Left ventricle myocardium inferior (tissue), 1 donor: Measurements from ENCODE around the gene CCDC170. TPM values are rescaled to one million over a fixed set of nuclear protein-coding genes. Genes with fewer than 3 reads are reported as not detected.

Experiments used
- DNase-seq: peaks from one replicate; pipeline ENCODE4 v3.0.0-alpha.2; 2020
- H3K27ac ChIP-seq: fragments of 200-600 bp; replicated peaks from 2 replicates; pipeline ENCODE4 v1.8.0; 2021
- H3K27me3 ChIP-seq: fragments of 200-600 bp; 2 replicates; pipeline ENCODE4 v1.8.0; 2021; ENCODE audit warnings: low read depth
- H3K36me3 ChIP-seq: fragments of 200-600 bp; 2 replicates; pipeline ENCODE4 v1.8.0; 2021
- H3K4me1 ChIP-seq: fragments of 200-600 bp; 2 replicates; pipeline ENCODE4 v1.8.0; 2021
- H3K4me3 ChIP-seq: fragments of 200-600 bp; 2 replicates; pipeline ENCODE4 v1.8.0; 2021; ENCODE audit warnings: mild to moderate bottlenecking, moderate library complexity
- H3K9me3 ChIP-seq: fragments of 200-600 bp; replicated peaks from 2 replicates; pipeline ENCODE4 v1.8.0; 2021
- CTCF ChIP-seq: fragments of 200-600 bp; IDR thresholded peaks from 2 replicates; pipeline ENCODE4 v1.8.0; 2021; ENCODE audit warnings: antibody characterized with exemption, mild to moderate bottlenecking, borderline replicate concordance
- intact Hi-C: fragments of 100-400 bp; cut with micrococcal nuclease; formaldehyde crosslinking; loops from one replicate; pipeline ENCODE4 v1.11.0; 2022
- total RNA-seq: library from RNA; stranded (reverse); fragmentation: NEBNext Ultra II Directional; extraction: Animal tissue kit (Norgen Biotek cat#: 25700); gene quantifications from one replicate; pipeline ENCODE4 v1.2.1, GENCODE V29; 2021
- donor health status: DM: no; HTN: yes; CAD: no; lungs with severe emphysema.

The CCDC170 gene
- total RNA-seq, 1 donor from 2014 or later = 0.36 TPM

- peaks cover 9% of the 10 kb centered on the region for H3K9me3 ChIP-seq
Measured at GRCh38 chr6:151634336-151634720, 140.5 kb downstream of the CCDC170 start.

DNA sequence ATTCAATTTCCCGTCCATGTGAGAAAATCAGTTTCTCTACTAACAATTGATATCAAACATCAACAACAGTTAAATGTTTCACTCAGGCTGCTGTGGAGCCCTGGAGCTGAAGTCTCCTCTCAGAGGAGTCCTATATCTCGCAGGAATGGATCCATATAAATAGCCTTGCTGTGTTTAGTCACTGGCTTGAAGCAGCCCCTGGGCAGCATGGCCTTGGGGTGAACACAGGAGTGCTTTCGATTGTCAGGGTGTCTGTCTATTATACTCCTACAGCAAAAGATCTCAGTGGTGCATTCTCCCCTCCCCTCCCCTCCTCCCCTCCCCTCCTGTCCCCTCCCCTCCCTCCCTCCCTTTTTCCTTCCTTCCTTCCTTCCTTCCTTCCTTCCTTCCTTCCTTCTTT, 141.9 kb downstream of the CCDC170 start:
- DNase-seq = no peak
- Histone ChIP-seq H3K36me3 (no peaks in the 10 kb centered on the region), H3K9me3 (peaks cover 9% of the 10 kb centered on the region), H3K4me1 (no peaks in the 10 kb centered on the region), H3K4me3 (no peak overlapping the region), H3K27me3 (no peaks in the 10 kb centered on the region), H3K27ac (no peak overlapping the region)
- intact Hi-C loops = no loop called here
- TF ChIP-seq CTCF = no peak

More at GRCh38 chr6:151634336-151634720, 140.5 kb downstream of the CCDC170 start:
- H3K27me3 ChIP-seq = no peaks in the 10 kb centered on the region
- no peak overlapping the region for H3K4me3 ChIP-seq
- no peak for DNase-seq
- intact Hi-C loops = no loop called here
- H3K27ac ChIP-seq = no peak overlapping the region
- H3K4me1 ChIP-seq = no peaks in the 10 kb centered on the region
- TF ChIP-seq CTCF = no peak
- H3K36me3 ChIP-seq = no peaks in the 10 kb centered on the region

- Histone ChIP-seq H3K36me3 (no peaks in the 10 kb centered on the region), H3K4me3 (no peak overlapping the region), H3K27me3 (no peaks in the 10 kb centered on the region), H3K9me3 (peaks cover 17% of the 10 kb centered on the region), H3K27ac (no peak overlapping the region), H3K4me1 (no peaks in the 10 kb centered on the region)
- DNase-seq = no peak
- no peak for TF ChIP-seq CTCF
- intact Hi-C loops = no loop called here
Measured at GRCh38 chr6:151637814-151638213, 144.0 kb downstream of the CCDC170 start.

GRCh38 chr6:151639750-151640149, 145.9 kb downstream of the CCDC170 start:
- Histone ChIP-seq H3K4me3 (no peak overlapping the region), H3K36me3 (no peaks in the 10 kb centered on the region), H3K4me1 (no peaks in the 10 kb centered on the region), H3K27ac (no peak overlapping the region), H3K27me3 (no peaks in the 10 kb centered on the region), H3K9me3 (peaks cover 31% of the 10 kb centered on the region)
- TF ChIP-seq CTCF = no peak
- no peak for DNase-seq
- intact Hi-C loops = no loop called here

DNA sequence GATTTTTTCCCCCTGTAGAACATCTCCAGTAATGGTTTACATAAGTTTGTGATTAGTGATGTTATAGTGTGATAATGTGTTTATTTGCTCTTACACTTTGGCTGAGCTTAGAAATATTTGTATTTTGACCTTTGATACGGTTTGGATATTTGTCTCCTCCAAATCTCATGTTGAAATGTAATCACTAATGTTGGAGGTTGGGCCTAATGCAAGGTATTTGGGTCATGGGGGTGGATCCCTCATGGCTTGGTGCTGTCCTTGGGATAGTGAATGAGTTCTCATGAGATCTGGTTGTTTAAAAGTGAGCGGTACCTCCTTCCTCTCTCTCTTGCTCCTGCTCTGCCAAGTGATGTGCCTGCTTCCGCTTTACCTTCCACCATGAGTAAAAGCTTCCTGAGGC, 147.2 kb downstream of the CCDC170 start:
- Histone ChIP-seq H3K27ac (no peak overlapping the region), H3K27me3 (peaks cover 1% of the 10 kb centered on the region), H3K9me3 (peaks cover 31% of the 10 kb centered on the region), H3K4me3 (no peak overlapping the region), H3K36me3 (no peaks in the 10 kb centered on the region), H3K4me1 (no peaks in the 10 kb centered on the region)
- intact Hi-C loops = no loop called here
- DNase-seq = no peak
- no peak for TF ChIP-seq CTCF
